ENCODE measurements around the gene FAM135A.

DNA sequence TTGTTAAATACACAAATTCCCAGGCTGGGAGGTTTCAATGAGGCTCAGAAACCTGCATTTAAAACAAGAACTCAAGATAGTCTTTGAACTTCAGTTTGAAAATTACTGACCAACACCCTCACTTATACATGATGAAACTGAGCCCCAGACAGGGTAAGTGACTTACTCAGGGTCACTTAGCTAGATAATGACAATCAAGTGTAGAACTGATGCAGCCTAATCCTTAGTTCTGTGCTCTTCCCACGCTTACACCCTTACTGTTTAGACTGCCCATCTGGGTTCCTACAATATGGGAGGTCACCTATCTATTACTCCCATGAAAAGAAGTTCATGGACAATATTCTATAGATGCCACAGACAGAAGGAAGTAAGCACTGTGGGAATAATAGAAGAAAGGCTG, 24.5 kb upstream of the FAM135A start:
- TF ChIP-seq POLR2A (IDR thresholded peaks at IDR 0.05; ENCODE audit: low read depth, low read length): no peak
- no peak for TF ChIP-seq SREBF1 (IDR thresholded peaks at IDR 0.05; ENCODE audit: low read length)
- TF ChIP-seq CEBPB (IDR thresholded peaks at IDR 0.05; ENCODE audit: borderline replicate concordance in 1 of 2, low read depth in 2 of 2, low read length in 2 of 2): no peak
- TF ChIP-seq MTA3 (IDR thresholded peaks at IDR 0.05; ENCODE audit: borderline replicate concordance, low read length): no peak
- no peak for TF ChIP-seq RCOR1 (conservative IDR thresholded peaks at IDR 0.05; ENCODE audit: low read depth, low read length)
- TF ChIP-seq, protein P1, sequence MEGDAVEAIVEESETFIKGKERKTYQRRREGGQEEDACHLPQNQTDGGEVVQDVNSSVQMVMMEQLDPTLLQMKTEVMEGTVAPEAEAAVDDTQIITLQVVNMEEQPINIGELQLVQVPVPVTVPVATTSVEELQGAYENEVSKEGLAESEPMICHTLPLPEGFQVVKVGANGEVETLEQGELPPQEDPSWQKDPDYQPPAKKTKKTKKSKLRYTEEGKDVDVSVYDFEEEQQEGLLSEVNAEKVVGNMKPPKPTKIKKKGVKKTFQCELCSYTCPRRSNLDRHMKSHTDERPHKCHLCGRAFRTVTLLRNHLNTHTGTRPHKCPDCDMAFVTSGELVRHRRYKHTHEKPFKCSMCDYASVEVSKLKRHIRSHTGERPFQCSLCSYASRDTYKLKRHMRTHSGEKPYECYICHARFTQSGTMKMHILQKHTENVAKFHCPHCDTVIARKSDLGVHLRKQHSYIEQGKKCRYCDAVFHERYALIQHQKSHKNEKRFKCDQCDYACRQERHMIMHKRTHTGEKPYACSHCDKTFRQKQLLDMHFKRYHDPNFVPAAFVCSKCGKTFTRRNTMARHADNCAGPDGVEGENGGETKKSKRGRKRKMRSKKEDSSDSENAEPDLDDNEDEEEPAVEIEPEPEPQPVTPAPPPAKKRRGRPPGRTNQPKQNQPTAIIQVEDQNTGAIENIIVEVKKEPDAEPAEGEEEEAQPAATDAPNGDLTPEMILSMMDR (IDR thresholded peaks at IDR 0.05 in 2 of 3, conservative IDR thresholded peaks at IDR 0.05 in 1 of 3; ENCODE audit: control insufficient read depth in 2 of 3, extremely low read depth in 1 of 3, insufficient read depth in 1 of 3, low read depth in 3 of 3, low read length in 3 of 3): no peak
- TF ChIP-seq FOXM1 (IDR thresholded peaks at IDR 0.05; ENCODE audit: low read depth, low read length): no peak
- no peak for TF ChIP-seq NFXL1 (IDR thresholded peaks at IDR 0.05; ENCODE audit: borderline replicate concordance)
- no peak for TF ChIP-seq EZH2 (IDR thresholded peaks at IDR 0.05; ENCODE audit: borderline replicate concordance, control insufficient read depth, low read depth, low read length)
- TF ChIP-seq ATF7 (IDR thresholded peaks at IDR 0.05; ENCODE audit: low read depth): no peak
- no peak for TF ChIP-seq ZZZ3 (IDR thresholded peaks at IDR 0.05; ENCODE audit: control insufficient read depth, insufficient read length, low read depth)
- TF ChIP-seq KLF5 (IDR thresholded peaks at IDR 0.05; ENCODE audit: partially characterized antibody): no peak
- TF ChIP-seq, protein P2, sequence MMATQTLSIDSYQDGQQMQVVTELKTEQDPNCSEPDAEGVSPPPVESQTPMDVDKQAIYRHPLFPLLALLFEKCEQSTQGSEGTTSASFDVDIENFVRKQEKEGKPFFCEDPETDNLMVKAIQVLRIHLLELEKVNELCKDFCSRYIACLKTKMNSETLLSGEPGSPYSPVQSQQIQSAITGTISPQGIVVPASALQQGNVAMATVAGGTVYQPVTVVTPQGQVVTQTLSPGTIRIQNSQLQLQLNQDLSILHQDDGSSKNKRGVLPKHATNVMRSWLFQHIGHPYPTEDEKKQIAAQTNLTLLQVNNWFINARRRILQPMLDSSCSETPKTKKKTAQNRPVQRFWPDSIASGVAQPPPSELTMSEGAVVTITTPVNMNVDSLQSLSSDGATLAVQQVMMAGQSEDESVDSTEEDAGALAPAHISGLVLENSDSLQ (IDR thresholded peaks at IDR 0.05): no peak
- TF ChIP-seq CHD2 (IDR thresholded peaks at IDR 0.05; ENCODE audit: borderline replicate concordance, low read depth, low read length): no peak

Measured in GM12878 (cell line).